Endothelial cell of umbilical vein (primary cell): ENCODE results near the gene MTAP. TPM values are rescaled to one million over a fixed set of nuclear protein-coding genes. Genes with fewer than 3 reads are reported as not detected.
A peak's percentile ranks its signal among the peaks of the same experiment; 100 is the strongest.

Experiments
- Bru-seq: library from RNA; stranded (reverse); fragments of 400-500 nt; gene quantifications from one replicate; lab custom pipeline; 2021; lab: Mats Ljungman, UMichigan
- BruChase-seq, 2 experiments: library from RNA; stranded (reverse); fragments of 400-500 nt; gene quantifications; one replicate each; lab custom pipeline; 2021; lab: Mats Ljungman, UMichigan
- BruUV-seq: library from RNA; stranded (reverse); fragments of 400-500 nt; replicated peaks from 2 replicates; lab custom pipeline; 2021; lab: Mats Ljungman, UMichigan
- CTCF ChIA-PET: fragments of 300-600, 350-600 bp; sonication (Branson Sonifier 250); formaldehyde crosslinking; loops from one replicate; lab custom pipeline; 2021; ENCODE audit warnings: antibody characterized with exemption, inconsistent platforms; lab: Charles Lee
- POLR2A ChIA-PET: fragments of 300-600, 350-600 bp; sonication (Branson Sonifier 250); formaldehyde crosslinking; loops from one replicate; lab custom pipeline; 2021; ENCODE audit warnings: antibody characterized with exemption, inconsistent platforms; lab: Charles Lee
- DNase-seq: peaks from one replicate; pipeline ENCODE4 v3.0.0-alpha.2; 2011; ENCODE audit warnings: low read depth, low spot score
- FAIRE-seq: peaks from 2 replicates; lab custom pipeline; 2011; peaks lifted over from hg19 to GRCh38; lab: Jason Lieb, UNC
- H2AFZ ChIP-seq: 2 replicates; pipeline ENCODE4 v1.6.0; 2012; ENCODE audit warnings: low read depth, low read length, control low read depth, inconsistent platforms
- H3K27ac ChIP-seq: 2 replicates; pipeline ENCODE4 v1.5.1; 2011; ENCODE audit warnings: low read depth, mild to moderate bottlenecking, control low read depth, low read length, moderate library complexity; ENCODE audit not compliant: insufficient read depth
- H3K27me3 ChIP-seq, 2 experiments: 2 replicates each; pipeline versions ENCODE4 v1.6.0 to v1.6.1; 2011; ENCODE audit warnings: low read length in 2 of 2, mixed read lengths in 1 of 2; ENCODE audit not compliant: control insufficient read depth in 2 of 2, insufficient read depth in 2 of 2
- H3K36me3 ChIP-seq, 2 experiments: 2 replicates in 1 of 2; 3 replicates in 1 of 2; pipeline ENCODE4 v1.5.1; 2011; ENCODE audit warnings: low read length in 2 of 2, mild to moderate bottlenecking in 1 of 2, moderate library complexity in 1 of 2; ENCODE audit not compliant: control insufficient read depth in 2 of 2, insufficient read depth in 2 of 2; ENCODE audit errors: extremely low read depth in 1 of 2
- H3K4me1 ChIP-seq: 3 replicates; pipeline ENCODE4 v1.5.1; 2011; ENCODE audit warnings: mild to moderate bottlenecking, low read length; ENCODE audit not compliant: control insufficient read depth, insufficient read depth; ENCODE audit errors: extremely low read depth
- H3K4me2 ChIP-seq: 2 replicates; pipeline ENCODE4 v1.6.1; 2011; ENCODE audit warnings: low read length, control low read depth, mixed read lengths; ENCODE audit not compliant: insufficient read depth
- H3K4me3 ChIP-seq, 3 experiments: fragments of 200-600 bp in 1 of 3; sonication (generic), shearing (Covaris generic) in 1 of 3; replicated peaks in 1 of 3; 2 replicates each; pipeline ENCODE4 v1.5.1; 2011 to 2016; ENCODE audit warnings: control low read depth in 3 of 3, low read length in 3 of 3, mild to moderate bottlenecking in 2 of 3, inconsistent platforms in 1 of 3, low read depth in 1 of 3, moderate library complexity in 1 of 3; ENCODE audit not compliant: insufficient read depth in 1 of 3
- H3K79me2 ChIP-seq: 2 replicates; pipeline ENCODE4 v1.6.0; 2012; ENCODE audit warnings: low read length, inconsistent platforms; ENCODE audit not compliant: control insufficient read depth, insufficient read depth
- H3K9ac ChIP-seq: replicated peaks from 2 replicates; pipeline ENCODE3; 2011; ENCODE audit warnings: low read length, control low read depth; ENCODE audit not compliant: insufficient read depth; ENCODE audit errors: extremely low read depth
- H3K9me1 ChIP-seq: replicated peaks from 3 replicates; pipeline ENCODE4 v1.6.0; 2011; ENCODE audit warnings: mild to moderate bottlenecking, low read length; ENCODE audit not compliant: control insufficient read depth, insufficient read depth; ENCODE audit errors: extremely low read depth
- H3K9me3 ChIP-seq: replicated peaks from 2 replicates; pipeline ENCODE4 v1.5.1; 2012; ENCODE audit warnings: low read length, inconsistent platforms; ENCODE audit not compliant: control insufficient read depth, insufficient read depth
- H4K20me1 ChIP-seq: replicated peaks from 2 replicates; pipeline ENCODE3; 2011; ENCODE audit warnings: mild to moderate bottlenecking, low read length; ENCODE audit not compliant: control insufficient read depth, insufficient read depth; ENCODE audit errors: extremely low read depth
- EZH2 ChIP-seq: IDR thresholded peaks from 2 replicates; pipeline ENCODE4 v1.6.1; 2012; ENCODE audit warnings: borderline replicate concordance, low read depth, mild to moderate bottlenecking, moderate library complexity, low read length, inconsistent platforms; ENCODE audit not compliant: severe bottlenecking
- FOS ChIP-seq: IDR thresholded peaks from 2 replicates; pipeline ENCODE4 v1.6.1; 2011; ENCODE audit warnings: mild to moderate bottlenecking, low read length, moderate library complexity, borderline replicate concordance; ENCODE audit not compliant: insufficient read depth
- GATA2 ChIP-seq: IDR thresholded peaks from 2 replicates; pipeline ENCODE4 v1.7.0; 2011; ENCODE audit warnings: low read depth, mild to moderate bottlenecking, moderate library complexity, mixed read lengths, low read length; ENCODE audit not compliant: insufficient read length, insufficient read depth
- JUN ChIP-seq: IDR thresholded peaks from 2 replicates; pipeline ENCODE4 v1.6.1; 2011; ENCODE audit warnings: borderline replicate concordance, low read depth; ENCODE audit not compliant: insufficient read length, insufficient read depth
- MAX ChIP-seq: IDR thresholded peaks from 2 replicates; pipeline ENCODE4 v1.6.1; 2011; ENCODE audit not compliant: insufficient read depth, insufficient read length
- MYC ChIP-seq: IDR thresholded peaks from one replicate; pipeline ENCODE4 v1.6.1; 2011; ENCODE audit warnings: mild to moderate bottlenecking, low read depth, low read length
- POLR2A ChIP-seq: IDR thresholded peaks from 2 replicates; pipeline ENCODE4 v1.6.1; 2012; ENCODE audit warnings: low read depth, mild to moderate bottlenecking, control low read depth, low read length
- POLR2AphosphoS5 ChIP-seq: IDR thresholded peaks from 2 replicates; pipeline ENCODE4 v1.6.1; 2012; ENCODE audit warnings: low read depth, mild to moderate bottlenecking, control low read depth, low read length, moderate library complexity; ENCODE audit not compliant: insufficient read depth
- dilution Hi-C: fragments of 300-500 bp; cut with MboI; formaldehyde crosslinking; loops from one replicate; pipeline ENCODE4 v1.15.0; 2019; ENCODE audit warnings: low sequenced_read_pairs; ENCODE audit not compliant: extremely low pct_ligation_motif_present
- intact Hi-C: fragments of 100-400 bp; cut with micrococcal nuclease; formaldehyde crosslinking; loops from one replicate; pipeline ENCODE4 v1.10.0; 2022
- long read RNA-seq: library from polyadenylated mRNA; stranded (forward); transcript quantifications from one replicate; pipeline ENCODE4 v2.0.0, GENCODE V29; 2021
- polyA minus RNA-seq, 3 experiments: library from RNA; depleted of rRNA, polyadenylated mRNA; stranded (reverse); fragments of >200 nt; gene quantifications; 1 replicate in 1 of 3; 2 replicates in 2 of 3; pipeline ENCODE4 v1.2.3, GENCODE V29; 2011
- polyA plus RNA-seq, 4 experiments: library from polyadenylated mRNA; depleted of rRNA in 3 of 4; stranded (reverse) in 3 of 4; unstranded in 1 of 4; fragments of >200 nt; gene quantifications; 2 replicates each; pipeline versions ENCODE4 v1.2.1 to v1.2.3, GENCODE V29; 2011 to 2012; ENCODE audit warnings: missing spikeins in 1 of 4
- total RNA-seq: library from RNA; stranded (reverse); gene quantifications from 2 replicates; pipeline ENCODE4 v1.2.3, GENCODE V29; 2021
- TF ChIP-seq, protein P1 (sequence below), 2 donors: IDR thresholded peaks; 1 replicate in 1 of 2; 2 replicates in 1 of 2; pipeline ENCODE4 v1.5.1; 2011; ENCODE audit warnings: low read length in 2 of 2, mild to moderate bottlenecking in 2 of 2, moderate library complexity in 2 of 2, control low read depth in 1 of 2, inconsistent platforms in 1 of 2, low read depth in 1 of 2; ENCODE audit not compliant: insufficient read depth in 1 of 2; ENCODE audit errors: extremely low read depth in 1 of 2

MTAP gene
- total RNA-seq, result 51.2 and 55.1 TPM in 2 replicates
- polyA plus RNA-seq, result 5.7 and 11.3 TPM in 2 replicates
- polyA plus RNA-seq (2011; cell fraction: cytosol; rRNA removed), result 10.5 and 11.8 TPM in 2 replicates
- polyA plus RNA-seq (2011; cell fraction: nucleus; rRNA removed), result 20.9 and 28.0 TPM in 2 replicates
- polyA plus RNA-seq (2012), result 27.6 and 39.9 TPM in 2 replicates
- 31.6 and 36.1 TPM in 2 replicates for polyA minus RNA-seq
- 38.3 TPM for polyA minus RNA-seq (2011; cell fraction: cytosol; rRNA and poly(A)+ RNA removed)
- polyA minus RNA-seq (2011; cell fraction: nucleus; rRNA and poly(A)+ RNA removed), result 42.1 and 53.3 TPM in 2 replicates
- percentile 87 among the genes with signal in this experiment for Bru-seq, nascent RNA
- percentile 94 among the genes with signal in this experiment for BruChase-seq, experiment 1, labeled RNA remaining after a 6-hour chase
- BruChase-seq, experiment 2, labeled RNA remaining after a 2-hour chase, result percentile 96 among the genes with signal in this experiment
- long read RNA-seq, full-length matches to known transcripts, result 61 of 67 reads
- long read RNA-seq, partial matches to known transcripts, result 1 of 67 reads
- long read RNA-seq, other reads (novel, unspliced or antisense), result 5 of 67 reads

DNA sequence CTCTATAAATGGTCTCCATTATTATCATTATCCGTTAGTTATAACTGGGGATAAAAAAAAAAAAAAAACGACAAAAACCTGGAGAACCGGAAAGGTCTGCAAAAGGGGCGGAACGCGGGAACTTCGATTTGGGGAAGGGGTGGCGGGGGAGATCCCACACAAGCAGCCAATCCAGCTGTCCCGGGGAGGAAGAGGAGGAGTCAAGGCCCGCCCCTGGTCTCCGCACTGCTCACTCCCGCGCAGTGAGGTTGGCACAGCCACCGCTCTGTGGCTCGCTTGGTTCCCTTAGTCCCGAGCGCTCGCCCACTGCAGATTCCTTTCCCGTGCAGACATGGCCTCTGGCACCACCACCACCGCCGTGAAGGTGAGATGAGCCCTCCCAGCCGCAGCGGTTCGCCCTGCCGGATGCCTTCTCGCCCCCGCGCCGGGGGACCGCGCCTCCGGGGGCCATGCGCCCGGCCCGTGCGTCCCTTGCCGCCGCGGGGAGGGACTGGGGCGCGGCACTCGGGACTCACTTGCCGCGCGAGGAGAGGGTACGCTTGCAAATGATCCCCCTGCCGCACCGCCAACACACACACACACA is at the start of gene MTAP:
TSS of gene MTAP (plus strand) at position 219 of the 583 bp plus-strand sequence. CDS start at position 332, 113 bp downstream.
- H3K4me2 ChIP-seq, result peak within 1 kb of the TSS; percentile 98
- FAIRE-seq (peak; percentile 93), DNase-seq (peak; percentile 94)
- peak within 1 kb of the TSS; percentile 75 for H3K27ac ChIP-seq
- no TSS peak for BruUV-seq
- TF ChIP-seq POLR2A, result peak; percentile 88
- TF ChIP-seq EZH2, result no peak
- no peak for TF ChIP-seq JUN
- TF ChIP-seq, protein P1, sequence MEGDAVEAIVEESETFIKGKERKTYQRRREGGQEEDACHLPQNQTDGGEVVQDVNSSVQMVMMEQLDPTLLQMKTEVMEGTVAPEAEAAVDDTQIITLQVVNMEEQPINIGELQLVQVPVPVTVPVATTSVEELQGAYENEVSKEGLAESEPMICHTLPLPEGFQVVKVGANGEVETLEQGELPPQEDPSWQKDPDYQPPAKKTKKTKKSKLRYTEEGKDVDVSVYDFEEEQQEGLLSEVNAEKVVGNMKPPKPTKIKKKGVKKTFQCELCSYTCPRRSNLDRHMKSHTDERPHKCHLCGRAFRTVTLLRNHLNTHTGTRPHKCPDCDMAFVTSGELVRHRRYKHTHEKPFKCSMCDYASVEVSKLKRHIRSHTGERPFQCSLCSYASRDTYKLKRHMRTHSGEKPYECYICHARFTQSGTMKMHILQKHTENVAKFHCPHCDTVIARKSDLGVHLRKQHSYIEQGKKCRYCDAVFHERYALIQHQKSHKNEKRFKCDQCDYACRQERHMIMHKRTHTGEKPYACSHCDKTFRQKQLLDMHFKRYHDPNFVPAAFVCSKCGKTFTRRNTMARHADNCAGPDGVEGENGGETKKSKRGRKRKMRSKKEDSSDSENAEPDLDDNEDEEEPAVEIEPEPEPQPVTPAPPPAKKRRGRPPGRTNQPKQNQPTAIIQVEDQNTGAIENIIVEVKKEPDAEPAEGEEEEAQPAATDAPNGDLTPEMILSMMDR (IDR thresholded peaks at IDR 0.05; ENCODE audit: extremely low read depth in 1 of 2, insufficient read depth in 1 of 2, low read depth in 1 of 2, low read length in 2 of 2), result no peak
- peak; percentile 15 for TF ChIP-seq MYC
- no peak for TF ChIP-seq GATA2
- TF ChIP-seq POLR2AphosphoS5, result peak; percentile 87
- TF ChIP-seq MAX, result no peak
- TF ChIP-seq FOS, result no peak
- no peaks in the 10 kb centered on the region for H3K36me3 ChIP-seq
- H3K4me3 ChIP-seq, result peak within 1 kb of the TSS; percentile 50 to 86 (median 75)
- H2AFZ ChIP-seq, result peak within 1 kb of the TSS; percentile 98
- no peaks in the 10 kb centered on the region for H4K20me1 ChIP-seq
- H3K4me1 ChIP-seq, result peaks cover 22% of the 10 kb centered on the region
- no peaks in the 10 kb centered on the region for H3K9me3 ChIP-seq
- ChIA-PET CTCF (interaction anchor here (0.6 to 3.3 kb wide), 8 partner anchors 10 to 476 kb away, joined by 3 to 14 read pairs (median 4); partner anchors contain the start of gene CDKN2B), POLR2A (interaction anchor here (1.5 kb wide), 1 partner anchor 206 kb away, joined by 3 read pairs; the partner anchor contains the start of gene CDKN2B)
- no peaks in the 10 kb centered on the region for H3K9me1 ChIP-seq
- H3K9ac ChIP-seq, result peak within 1 kb of the TSS; percentile 83
- intact Hi-C loops (loop anchor here (5.0 kb wide), 1 partner anchor 470 kb away; no protein-coding TSS in a partner anchor), dilution Hi-C loops (no loop called here)
- peaks cover 4 to 9% of the 10 kb centered on the region in 2 experiments for H3K27me3 ChIP-seq
- H3K79me2 ChIP-seq, result peaks cover 47% of the 10 kb centered on the region
